ENCODE results near the gene NECAB3.
A peak's percentile ranks its signal among the peaks of the same experiment; 100 is the strongest.

NECAB3 gene

GRCh38 chr20:33719277-33719988, 45.2 kb upstream of the NECAB3 start:
- peak overlapping the region; percentile 72 for H3K27ac ChIP-seq (replicated peaks)

DNA sequence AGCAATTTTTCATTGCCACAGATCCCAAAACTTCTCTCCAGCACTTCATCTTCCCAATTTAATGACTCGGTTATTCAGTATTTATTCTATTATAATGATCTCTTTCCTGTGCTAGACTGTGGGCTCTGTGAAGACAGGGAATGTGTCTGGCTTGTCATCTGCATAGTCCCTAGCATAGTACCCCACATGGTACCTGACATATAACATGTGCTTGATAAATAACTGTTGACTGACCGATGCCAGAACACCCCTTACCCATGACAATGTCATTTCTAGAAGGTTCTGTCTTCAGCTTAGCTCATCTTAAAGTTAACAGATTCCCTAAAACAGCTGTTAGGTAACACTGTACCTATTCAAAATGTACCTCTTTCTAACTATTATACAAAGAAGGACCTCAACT, 42.3 kb upstream of the NECAB3 start:
- no peak for DNase-seq (ENCODE audit: low read depth in 1 of 2, low spot score in 1 of 2)
- Histone ChIP-seq H3K27me3 (ENCODE audit: insufficient read depth, poor library complexity, severe bottlenecking) (no peaks in the 10 kb centered on the region), H3K4me3 (replicated peaks; ENCODE audit: insufficient read depth, low read length) (no peak overlapping the region), H3K27ac (replicated peaks) (no peak overlapping the region)
- TF ChIP-seq CTCF (IDR thresholded peaks at IDR 0.05; ENCODE audit: insufficient read depth, low read length) (no peak), SPI1 (IDR thresholded peaks at IDR 0.05; ENCODE audit: borderline replicate concordance, low read depth) (no peak), POLR2AphosphoS5 (IDR thresholded peaks at IDR 0.05; ENCODE audit: low read depth) (no peak), GABPA (IDR thresholded peaks at IDR 0.05; ENCODE audit: low read depth) (no peak), REST (IDR thresholded peaks at IDR 0.05; ENCODE audit: insufficient replicate concordance, low read depth) (no peak)

More at GRCh38 chr20:33719277-33719988, 45.2 kb upstream of the NECAB3 start:
- TF ChIP-seq CTCF (IDR thresholded peaks at IDR 0.05; ENCODE audit: insufficient read depth, low read length) (no peak), POLR2AphosphoS5 (IDR thresholded peaks at IDR 0.05; ENCODE audit: low read depth) (no peak), SPI1 (IDR thresholded peaks at IDR 0.05; ENCODE audit: borderline replicate concordance, low read depth) (peak; percentile 9; the same call in 1 of the 2 replicates)
- no peaks in the 10 kb centered on the region for H3K27me3 ChIP-seq (ENCODE audit: insufficient read depth, poor library complexity, severe bottlenecking)
- peak in 1 of 2 experiments; percentile 9 for DNase-seq (ENCODE audit: low read depth in 1 of 2, low spot score in 1 of 2)
- H3K4me3 ChIP-seq (replicated peaks; ENCODE audit: insufficient read depth, low read length) = peak overlapping the region; percentile 54

DNA sequence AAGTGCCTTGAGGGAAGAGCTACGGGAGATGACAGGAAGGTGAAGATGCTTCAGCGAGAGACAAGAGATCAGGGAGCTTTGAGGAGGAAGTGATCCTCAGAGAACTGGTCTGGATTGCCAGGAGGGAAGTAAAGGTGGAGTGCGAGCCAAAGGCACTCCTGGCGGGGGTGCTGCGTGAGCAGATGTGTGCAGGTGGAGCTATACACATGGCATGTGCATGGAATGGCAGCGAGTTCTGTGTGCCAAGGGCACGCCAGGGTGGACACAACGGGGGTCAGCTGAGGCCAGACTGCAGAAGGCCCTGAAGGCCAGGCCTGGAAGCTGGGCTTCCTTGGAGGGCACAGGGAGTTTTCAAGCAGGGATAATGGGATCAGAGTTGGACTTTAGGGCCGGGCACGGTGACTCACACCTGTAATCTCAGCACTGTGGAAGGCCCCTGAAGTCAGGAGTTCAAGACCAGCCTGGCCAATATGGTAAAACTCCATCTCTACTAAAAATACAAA, 39.7 kb upstream of the NECAB3 start:
- no peak for TF ChIP-seq REST (IDR thresholded peaks at IDR 0.05; ENCODE audit: insufficient replicate concordance, low read depth)
- TF ChIP-seq CTCF (IDR thresholded peaks at IDR 0.05; ENCODE audit: insufficient read depth, low read length) = no peak
- no peak for TF ChIP-seq SPI1 (IDR thresholded peaks at IDR 0.05; ENCODE audit: borderline replicate concordance, low read depth)
- no peak for TF ChIP-seq GABPA (IDR thresholded peaks at IDR 0.05; ENCODE audit: low read depth)
- no peak for TF ChIP-seq POLR2AphosphoS5 (IDR thresholded peaks at IDR 0.05; ENCODE audit: low read depth)
- H3K27me3 ChIP-seq (ENCODE audit: insufficient read depth, poor library complexity, severe bottlenecking) = no peaks in the 10 kb centered on the region
- H3K27ac ChIP-seq (replicated peaks) = no peak overlapping the region
- no peak for DNase-seq (ENCODE audit: low read depth in 1 of 2, low spot score in 1 of 2)
- H3K4me3 ChIP-seq (replicated peaks; ENCODE audit: insufficient read depth, low read length) = no peak overlapping the region

DNA sequence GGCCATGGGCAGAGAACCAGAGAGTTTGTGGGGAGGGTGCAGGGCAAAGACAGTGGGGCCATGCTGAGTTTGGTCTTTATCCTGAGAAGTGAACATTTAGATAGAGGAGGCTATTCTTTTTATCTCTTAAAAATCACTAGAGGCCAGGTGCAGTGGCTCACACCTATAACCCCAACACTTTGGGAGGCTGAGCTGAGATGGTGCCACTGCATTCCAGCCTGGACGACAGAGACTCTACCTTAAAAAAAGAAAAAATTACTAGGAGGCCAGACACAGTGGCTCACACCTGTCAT, 37.2 kb upstream of the NECAB3 start:
- H3K27me3 ChIP-seq (ENCODE audit: insufficient read depth, poor library complexity, severe bottlenecking) = no peaks in the 10 kb centered on the region
- no peak for TF ChIP-seq SPI1 (IDR thresholded peaks at IDR 0.05; ENCODE audit: borderline replicate concordance, low read depth)
- no peak for TF ChIP-seq REST (IDR thresholded peaks at IDR 0.05; ENCODE audit: insufficient replicate concordance, low read depth)
- TF ChIP-seq POLR2AphosphoS5 (IDR thresholded peaks at IDR 0.05; ENCODE audit: low read depth) = no peak
- no peak for TF ChIP-seq GABPA (IDR thresholded peaks at IDR 0.05; ENCODE audit: low read depth)
- TF ChIP-seq CTCF (IDR thresholded peaks at IDR 0.05; ENCODE audit: insufficient read depth, low read length) = no peak
- DNase-seq (ENCODE audit: low read depth in 1 of 2, low spot score in 1 of 2) = no peak
- H3K4me3 ChIP-seq (replicated peaks; ENCODE audit: insufficient read depth, low read length) = no peak overlapping the region
- H3K27ac ChIP-seq (replicated peaks) = no peak overlapping the region

Measured in HL-60 (cell line).